GM21390 (cell line): ENCODE measurements around the gene PHACTR1.

ENCODE experiments used
- ATAC-seq: cut with Tn5 transposase; IDR thresholded peaks from one replicate; pipeline ENCODE4 v1.9.1; 2021; ENCODE audit not compliant: unreplicated experiment

PHACTR1 gene

GRCh38 chr6:13094781-13095425, 378.3 kb downstream of the PHACTR1 start:
- no peak for ATAC-seq

GRCh38 chr6:13096084-13096483, 379.5 kb downstream of the PHACTR1 start:
- ATAC-seq = no peak

GRCh38 chr6:13097454-13097853, 380.9 kb downstream of the PHACTR1 start:
- no peak for ATAC-seq

- ATAC-seq = no peak
Observed at GRCh38 chr6:13098006-13098405, 381.4 kb downstream of the PHACTR1 start.

GRCh38 chr6:13098793-13099570, 382.4 kb downstream of the PHACTR1 start:
- no peak for ATAC-seq

DNA sequence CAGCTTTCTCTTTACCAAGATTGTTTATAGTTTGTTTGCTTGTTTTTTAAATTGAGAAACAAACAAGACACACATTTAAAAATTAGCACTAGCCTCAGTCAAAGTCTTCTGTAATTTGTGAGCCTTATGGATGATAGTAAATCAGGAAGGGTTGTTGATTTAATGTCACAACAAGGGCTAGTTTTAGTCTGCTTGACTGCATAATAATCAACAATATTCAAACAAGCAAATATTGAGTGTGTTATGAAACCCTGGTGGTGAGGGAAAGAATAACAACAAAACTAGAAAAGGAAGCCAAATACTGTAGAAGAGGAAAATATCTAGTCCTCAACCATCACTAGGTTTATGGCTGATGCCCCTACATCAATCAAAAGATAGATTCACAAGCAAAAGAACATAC, 383.2 kb downstream of the PHACTR1 start:
- no peak for ATAC-seq

GRCh38 chr6:13101409-13101808, 384.8 kb downstream of the PHACTR1 start:
- no peak for ATAC-seq

- ATAC-seq = no peak
Observed at GRCh38 chr6:13101985-13102384, 385.4 kb downstream of the PHACTR1 start.

GRCh38 chr6:13103169-13103568, 386.6 kb downstream of the PHACTR1 start:
- ATAC-seq = no peak

- no peak for ATAC-seq
Observed at GRCh38 chr6:13105139-13105538, 388.6 kb downstream of the PHACTR1 start.

DNA sequence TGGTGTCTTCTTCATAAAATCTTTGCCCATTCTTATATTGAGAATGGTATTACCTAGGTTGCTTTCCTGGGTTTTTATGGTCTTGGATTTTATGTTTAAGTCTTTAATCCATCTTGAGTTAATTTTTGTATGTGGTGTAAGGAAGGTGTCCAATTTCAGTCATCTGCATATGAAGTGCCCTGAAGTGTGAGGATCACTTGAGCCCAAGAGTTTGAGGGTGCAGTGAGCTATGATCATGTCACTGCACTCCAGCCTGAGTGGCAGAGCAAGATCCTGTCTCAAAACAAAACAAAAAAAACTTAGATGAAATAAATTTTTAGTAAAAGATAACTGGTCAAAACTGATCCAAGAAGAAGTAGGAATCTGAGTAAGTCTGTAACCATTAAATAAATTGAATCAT, 396.4 kb downstream of the PHACTR1 start:
- ATAC-seq = no peak

DNA sequence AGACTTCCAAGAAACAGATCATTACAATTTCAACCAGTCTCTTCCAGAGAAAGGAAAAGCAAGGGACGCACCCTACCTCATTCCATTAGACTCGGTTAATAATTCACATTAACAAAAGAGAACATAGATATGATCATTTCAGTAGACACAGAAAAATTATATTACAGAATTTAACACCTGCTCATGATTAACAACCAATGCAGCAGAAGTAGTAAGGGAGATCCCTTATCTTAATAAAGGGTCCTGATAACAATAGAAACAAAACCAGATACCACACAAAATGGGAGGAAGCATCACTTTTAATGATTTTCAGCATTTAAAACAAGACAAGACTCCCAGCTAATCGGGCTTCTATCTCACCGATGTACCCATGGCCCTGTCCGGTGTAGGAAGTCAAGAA, 396.8 kb downstream of the PHACTR1 start:
- ATAC-seq = no peak

DNA sequence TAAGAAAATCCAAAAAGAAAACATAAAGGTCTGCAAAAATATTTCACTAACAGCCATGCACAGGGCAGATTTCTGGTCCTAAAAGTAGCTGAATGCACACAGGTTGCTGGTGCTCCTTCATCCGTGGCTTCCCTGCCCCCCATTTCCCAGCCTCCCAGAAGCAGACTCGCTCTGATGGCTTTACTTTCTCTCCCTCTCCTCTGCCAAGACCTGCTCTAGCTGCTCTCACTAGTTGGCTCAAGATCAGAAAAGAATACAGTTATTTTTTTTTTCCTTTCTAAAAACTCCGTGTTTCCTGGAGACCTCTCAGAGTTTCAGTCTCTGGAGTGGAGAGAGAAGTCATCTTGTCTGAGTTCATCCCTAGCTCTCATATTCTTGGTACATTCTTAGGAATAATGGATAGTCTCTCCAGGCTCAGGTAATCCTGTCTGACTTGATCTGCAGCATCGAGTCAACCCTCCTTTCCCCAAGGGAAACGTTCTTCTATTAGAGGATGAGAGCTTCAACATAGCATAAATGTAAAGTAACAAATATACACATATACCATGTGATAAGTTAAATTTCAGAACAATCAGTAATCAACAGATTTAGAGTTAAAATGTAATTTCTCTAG, 397.5 kb downstream of the PHACTR1 start:
- ATAC-seq = no peak

DNA sequence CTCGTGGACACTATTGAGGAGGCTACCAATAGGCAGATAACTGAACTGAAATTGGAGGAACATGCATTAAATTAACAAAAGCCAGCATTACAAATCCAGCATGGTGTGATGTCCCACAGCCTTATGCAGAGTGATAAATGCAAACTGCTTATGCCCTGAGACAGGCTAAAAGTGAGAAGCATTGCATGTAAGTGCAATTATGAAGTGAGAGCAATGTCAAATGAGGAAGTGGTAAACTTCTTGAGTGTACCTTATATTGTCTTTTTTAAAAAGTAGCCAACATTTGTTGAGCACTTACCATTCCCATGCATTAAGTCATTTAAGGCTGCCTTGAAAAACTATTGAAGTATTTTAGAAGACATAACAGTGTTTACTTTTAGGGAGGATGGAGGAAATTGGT, 399.6 kb downstream of the PHACTR1 start:
- no peak for ATAC-seq

DNA sequence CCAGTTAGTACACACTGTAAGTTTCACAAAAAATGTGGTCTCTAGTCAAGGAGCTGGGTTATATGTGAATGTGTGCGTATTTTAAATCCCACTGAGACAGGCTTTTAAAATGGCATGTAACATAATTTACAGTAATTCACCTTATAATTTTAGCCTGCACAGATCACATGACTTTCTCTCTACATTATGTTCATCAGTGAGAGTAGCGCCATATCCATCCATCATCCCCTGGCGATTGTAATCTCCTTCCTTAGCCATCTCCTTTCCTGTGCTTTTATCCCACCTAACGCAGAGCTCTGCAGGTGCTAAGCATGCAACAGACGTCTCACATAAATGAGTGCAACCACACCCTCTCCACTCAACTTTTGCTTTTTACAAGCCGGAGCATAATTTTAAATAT, 401.0 kb downstream of the PHACTR1 start:
- ATAC-seq = no peak

- no peak for ATAC-seq
Observed at GRCh38 chr6:13119549-13119948, 403.0 kb downstream of the PHACTR1 start.

- no peak for ATAC-seq
Observed at GRCh38 chr6:13120483-13121482, 404.2 kb downstream of the PHACTR1 start.

DNA sequence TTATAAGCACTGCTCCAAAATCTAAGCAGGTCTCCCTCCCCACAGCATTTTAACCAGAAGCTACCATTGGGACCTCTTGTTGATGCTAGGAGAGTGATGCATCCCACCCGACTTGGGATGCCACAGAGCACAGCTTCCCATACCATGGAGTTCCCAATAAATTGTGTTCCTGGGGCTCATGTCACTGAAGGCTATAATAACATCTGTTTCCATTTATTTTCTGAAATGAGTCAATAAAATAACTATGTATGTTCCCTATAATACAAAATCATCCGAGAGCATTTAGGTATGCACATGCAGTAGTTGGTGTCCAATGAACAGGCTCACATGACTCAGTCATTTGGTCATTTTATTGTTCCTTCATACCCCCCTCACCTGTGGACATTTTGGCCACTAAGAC, 407.6 kb downstream of the PHACTR1 start:
- no peak for ATAC-seq

DNA sequence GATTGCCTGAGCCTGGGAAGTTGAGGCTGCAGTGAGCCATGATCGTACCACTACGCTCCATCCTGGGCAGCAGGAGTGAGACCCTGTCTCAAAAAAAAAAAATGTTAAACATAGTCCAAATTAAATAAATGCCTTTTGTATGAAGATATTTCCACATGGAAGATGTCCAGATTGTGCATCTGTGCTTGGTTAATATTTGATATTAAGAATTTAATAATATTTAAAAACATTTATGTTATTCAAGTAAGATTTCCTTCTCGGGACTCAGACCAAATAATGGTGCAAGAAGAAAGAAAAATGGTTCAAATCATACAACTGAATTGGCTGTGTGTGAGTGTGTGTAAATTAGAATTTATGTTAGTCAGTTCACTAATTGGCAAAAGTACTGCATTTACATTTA, 409.3 kb downstream of the PHACTR1 start:
- ATAC-seq = no peak

DNA sequence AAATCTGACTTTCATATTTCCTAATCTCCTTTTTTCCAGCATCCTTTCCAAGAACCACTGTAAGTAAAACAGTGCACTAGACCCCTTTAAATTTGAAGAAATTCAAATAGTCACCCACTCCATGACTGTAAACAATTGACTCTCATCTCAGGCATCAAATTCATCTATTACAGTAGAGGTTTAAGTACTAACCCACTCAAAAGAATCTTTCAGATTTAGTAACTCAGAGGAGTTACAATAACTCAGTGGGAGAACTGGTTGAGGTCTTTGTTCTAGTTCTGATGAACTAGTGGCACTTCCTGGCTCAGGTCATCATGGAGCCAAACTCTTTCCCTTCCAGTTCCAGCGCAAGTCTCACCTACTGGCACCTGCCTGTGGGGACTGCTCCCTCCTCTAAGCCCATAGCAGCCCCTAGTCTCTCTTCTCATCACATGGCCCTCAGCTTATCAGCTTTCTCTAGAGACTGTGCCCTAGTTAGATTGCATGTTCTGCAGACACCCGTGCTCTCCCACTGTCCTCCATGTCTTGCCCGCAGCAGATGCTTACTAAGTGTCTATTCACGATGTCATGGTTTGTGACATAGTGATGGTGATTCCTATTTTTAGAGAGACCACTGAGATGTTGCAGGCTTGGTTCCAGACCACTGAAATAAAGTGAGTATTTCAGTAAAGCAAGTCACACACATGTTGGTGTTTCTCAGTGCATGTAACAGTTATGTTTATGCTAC, 415.5 kb downstream of the PHACTR1 start:
- no peak for ATAC-seq
